GM12874 (cell line): ENCODE data around the gene ROPN1L.
A peak's percentile ranks its signal among the peaks of the same experiment; 100 is the strongest.

Experiments used
- TF ChIP-seq, protein P1 (sequence below): IDR thresholded peaks from 2 replicates; pipeline ENCODE4 v1.5.1; 2011; ENCODE audit warnings: low read depth, mild to moderate bottlenecking, control low read depth, low read length, moderate library complexity; ENCODE audit not compliant: insufficient read depth

Gene ROPN1L

DNA sequence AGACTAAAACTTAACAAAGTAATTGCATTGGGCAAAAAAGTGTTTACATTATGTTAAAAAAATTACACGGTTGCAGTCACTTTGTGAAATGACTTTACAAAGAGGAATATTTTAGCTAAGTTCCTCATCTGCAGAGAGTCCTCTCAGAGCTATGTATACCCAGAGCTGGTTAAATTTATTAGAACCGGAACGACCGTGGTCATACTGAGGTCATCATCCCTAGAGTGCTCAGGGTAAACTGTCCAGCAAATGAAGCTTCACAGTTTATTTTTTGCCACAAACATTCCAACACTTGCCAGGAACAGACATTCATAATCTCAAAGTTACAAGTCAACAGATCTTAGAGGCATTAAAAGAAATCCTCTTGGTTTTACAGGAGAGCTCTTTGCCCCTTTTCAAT is 897 bp downstream of the ROPN1L start:
- TF ChIP-seq, protein P1, sequence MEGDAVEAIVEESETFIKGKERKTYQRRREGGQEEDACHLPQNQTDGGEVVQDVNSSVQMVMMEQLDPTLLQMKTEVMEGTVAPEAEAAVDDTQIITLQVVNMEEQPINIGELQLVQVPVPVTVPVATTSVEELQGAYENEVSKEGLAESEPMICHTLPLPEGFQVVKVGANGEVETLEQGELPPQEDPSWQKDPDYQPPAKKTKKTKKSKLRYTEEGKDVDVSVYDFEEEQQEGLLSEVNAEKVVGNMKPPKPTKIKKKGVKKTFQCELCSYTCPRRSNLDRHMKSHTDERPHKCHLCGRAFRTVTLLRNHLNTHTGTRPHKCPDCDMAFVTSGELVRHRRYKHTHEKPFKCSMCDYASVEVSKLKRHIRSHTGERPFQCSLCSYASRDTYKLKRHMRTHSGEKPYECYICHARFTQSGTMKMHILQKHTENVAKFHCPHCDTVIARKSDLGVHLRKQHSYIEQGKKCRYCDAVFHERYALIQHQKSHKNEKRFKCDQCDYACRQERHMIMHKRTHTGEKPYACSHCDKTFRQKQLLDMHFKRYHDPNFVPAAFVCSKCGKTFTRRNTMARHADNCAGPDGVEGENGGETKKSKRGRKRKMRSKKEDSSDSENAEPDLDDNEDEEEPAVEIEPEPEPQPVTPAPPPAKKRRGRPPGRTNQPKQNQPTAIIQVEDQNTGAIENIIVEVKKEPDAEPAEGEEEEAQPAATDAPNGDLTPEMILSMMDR = no peak

DNA sequence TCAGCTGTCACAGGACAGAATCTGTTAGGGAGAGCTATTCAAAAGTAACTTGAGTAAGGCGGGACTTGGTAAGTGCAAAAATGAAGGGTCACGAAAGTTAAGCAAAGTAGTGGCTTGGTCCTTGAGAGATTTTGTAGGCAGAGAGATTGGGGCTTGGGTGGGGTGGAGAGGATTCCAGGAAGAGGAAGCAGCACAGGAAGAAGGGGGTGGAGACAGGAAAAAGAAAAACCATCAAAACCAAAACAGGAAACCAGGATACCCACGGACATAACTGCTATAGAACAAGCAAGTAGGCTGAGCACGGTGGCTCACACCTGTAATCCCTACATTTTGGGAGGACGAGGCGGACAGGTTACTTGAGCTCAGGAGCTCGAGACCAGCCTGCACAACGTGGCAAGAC is 3.7 kb downstream of the ROPN1L start:
- TF ChIP-seq, protein P1 = no peak

GRCh38 chr5:10446490-10446889 is 4.8 kb downstream of the ROPN1L start:
- TF ChIP-seq, protein P1 = no peak

DNA sequence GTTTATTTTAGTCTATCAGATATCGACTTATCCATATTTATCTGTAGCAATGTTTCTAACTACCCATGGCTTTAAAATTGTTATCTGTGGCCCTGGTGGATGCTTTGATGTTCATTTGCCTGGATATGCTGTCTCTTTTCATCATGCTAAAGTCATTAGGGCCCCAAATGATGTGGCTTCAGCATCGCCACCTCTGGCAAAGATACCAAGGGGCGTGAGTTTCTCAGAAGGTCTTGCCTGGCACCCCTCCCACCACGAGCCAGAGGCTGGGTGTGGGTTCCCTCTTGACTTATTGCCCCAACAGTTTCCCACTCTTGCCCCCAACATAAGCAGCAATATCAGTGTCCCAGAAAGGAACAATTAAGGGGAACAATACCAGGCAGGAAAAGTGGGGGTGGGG is 5.4 kb downstream of the ROPN1L start:
- TF ChIP-seq, protein P1 = no peak

DNA sequence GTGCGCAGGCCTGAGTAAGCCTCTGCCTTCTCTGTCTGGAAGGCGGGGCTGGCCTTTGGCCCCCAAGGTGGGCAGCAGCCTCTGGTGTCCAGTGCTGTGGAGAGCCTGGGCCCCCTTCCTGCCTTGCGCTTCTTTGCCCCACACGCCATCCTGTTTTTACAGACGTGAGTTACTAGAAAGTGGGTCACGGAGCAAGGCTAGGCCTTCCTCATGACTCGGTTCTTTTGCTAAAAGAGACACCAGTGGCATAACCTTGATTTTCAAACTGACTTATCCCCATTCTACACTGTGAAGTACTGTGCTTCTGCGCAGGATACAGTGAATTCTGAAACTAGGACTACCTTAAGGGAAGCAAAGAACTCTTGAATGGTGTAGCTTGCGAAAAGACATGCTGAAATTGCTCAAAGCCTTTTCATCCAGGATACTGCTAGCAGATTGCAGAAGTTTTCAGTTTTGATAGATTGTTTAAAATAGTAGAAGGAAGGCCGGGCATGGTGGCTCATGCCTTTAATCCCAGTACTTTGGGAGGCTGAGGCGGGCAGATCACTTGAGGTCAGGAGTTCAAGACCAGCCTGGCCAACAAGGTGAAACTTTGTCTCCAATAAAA is 7.2 kb downstream of the ROPN1L start:
- TF ChIP-seq, protein P1 = no peak

GRCh38 chr5:10451137-10451824 is 9.6 kb downstream of the ROPN1L start:
- TF ChIP-seq, protein P1 = no peak

GRCh38 chr5:10452768-10453331 is 11.2 kb downstream of the ROPN1L start:
- TF ChIP-seq, protein P1 = peak; percentile 49; the same call in 1 of the 2 replicates
